HG03558 (cell line): ENCODE measurements around the gene RENBP.

ENCODE experiments used
- ATAC-seq: cut with Tn5 transposase; IDR thresholded peaks from one replicate; pipeline ENCODE4 v1.9.1; 2021; ENCODE audit warnings: moderate number of reproducible peaks; ENCODE audit not compliant: unreplicated experiment; ENCODE audit errors: extremely low read depth

The RENBP gene

DNA sequence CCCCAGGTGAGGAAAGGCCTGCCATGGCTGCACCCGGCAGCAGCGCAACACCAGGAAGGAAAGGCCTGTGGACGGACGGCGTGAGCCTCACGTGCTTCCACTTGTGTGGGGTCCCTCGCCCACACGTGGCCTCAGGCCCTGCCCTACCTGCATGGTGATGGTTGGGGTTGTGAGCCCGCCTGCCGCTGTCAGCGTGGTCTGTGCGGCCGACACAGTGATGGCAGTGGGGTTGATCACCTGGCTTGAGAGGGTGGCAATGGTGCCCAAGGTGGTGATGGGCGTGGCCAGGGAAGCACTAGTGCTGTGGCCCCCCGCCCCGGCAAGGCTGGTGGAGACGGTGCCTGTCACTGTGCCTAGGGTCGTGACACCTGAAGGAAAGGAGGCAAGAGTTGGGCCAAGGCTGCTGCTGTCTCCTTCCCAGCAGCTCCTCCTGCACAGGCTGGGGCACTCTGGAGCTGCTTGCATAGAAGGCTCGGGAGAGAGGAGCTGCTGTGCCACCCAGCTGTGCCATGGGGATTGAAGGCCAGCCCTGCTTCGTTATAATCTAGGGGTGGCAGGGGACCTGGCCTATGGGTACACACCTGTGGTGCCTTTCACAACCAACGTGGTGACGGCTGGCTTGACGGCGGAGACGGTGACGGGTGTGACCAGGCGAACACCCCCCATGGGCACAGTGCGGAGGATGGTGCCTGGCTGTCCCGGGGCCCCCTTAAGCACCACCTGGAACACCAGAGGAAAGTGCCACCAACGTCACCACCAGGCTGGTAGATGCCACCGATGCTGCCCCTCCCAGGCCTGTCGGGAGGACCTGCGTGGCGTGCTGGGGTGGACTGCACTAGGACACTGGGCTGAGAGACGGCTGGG, 11.8 kb upstream of the RENBP start:
- no peak for ATAC-seq

DNA sequence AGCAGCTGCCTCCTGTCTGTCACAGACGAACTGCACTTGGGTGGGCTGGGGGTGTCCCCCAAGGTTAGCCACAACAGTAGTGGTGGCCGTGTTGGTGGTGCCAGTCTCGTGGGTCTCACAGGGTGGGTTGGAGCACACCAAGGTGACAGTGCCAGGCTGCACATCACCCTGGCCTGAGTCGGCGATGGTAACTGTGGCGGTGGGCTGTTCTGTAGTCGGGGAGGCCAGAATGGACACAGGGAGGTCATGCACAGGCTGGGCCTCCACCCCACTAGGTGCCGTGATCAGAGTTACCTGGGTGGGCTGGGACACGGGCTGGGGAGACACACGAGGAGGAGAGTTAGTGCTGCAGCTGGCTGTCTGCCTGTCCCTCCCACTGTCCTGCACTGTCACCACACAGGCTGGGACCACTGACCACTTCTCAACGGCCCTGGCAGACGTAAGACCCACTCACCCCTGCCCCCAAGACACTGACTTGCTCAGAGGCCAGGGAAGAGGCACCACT, 10.8 kb upstream of the RENBP start:
- no peak for ATAC-seq

DNA sequence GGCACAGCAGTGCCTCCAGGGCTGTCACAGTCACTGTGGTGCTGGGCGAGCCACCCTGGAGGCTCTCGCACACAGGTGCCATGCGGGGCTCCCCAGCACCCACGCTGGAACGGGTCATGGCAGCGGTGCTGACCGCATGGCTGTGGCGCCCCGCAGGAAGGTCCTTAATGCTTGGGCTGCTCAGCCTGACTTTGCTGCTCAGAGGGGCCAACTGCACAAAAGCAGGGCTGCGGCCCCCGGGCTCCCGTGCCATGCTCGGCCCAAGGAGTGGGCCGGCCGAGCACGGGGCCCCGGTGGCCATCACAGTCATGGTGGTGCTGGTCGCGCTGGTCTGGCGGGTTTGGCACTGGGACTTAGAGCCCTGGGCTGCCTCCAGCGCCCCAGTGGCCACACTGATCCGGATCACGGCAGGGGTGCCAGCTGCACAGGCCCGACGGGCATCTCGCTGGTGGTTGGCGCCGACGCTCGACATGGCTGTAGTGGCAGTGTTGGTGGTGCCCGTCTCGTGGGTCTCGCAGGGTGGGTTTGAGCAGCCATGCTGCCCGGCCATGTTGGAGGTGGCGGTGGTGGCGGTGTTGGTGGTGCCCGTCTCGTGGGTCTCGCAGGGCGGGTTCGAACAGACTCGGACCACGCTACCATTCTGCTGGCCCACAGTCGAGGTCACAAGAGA, 10.2 kb upstream of the RENBP start:
- no peak for ATAC-seq

DNA sequence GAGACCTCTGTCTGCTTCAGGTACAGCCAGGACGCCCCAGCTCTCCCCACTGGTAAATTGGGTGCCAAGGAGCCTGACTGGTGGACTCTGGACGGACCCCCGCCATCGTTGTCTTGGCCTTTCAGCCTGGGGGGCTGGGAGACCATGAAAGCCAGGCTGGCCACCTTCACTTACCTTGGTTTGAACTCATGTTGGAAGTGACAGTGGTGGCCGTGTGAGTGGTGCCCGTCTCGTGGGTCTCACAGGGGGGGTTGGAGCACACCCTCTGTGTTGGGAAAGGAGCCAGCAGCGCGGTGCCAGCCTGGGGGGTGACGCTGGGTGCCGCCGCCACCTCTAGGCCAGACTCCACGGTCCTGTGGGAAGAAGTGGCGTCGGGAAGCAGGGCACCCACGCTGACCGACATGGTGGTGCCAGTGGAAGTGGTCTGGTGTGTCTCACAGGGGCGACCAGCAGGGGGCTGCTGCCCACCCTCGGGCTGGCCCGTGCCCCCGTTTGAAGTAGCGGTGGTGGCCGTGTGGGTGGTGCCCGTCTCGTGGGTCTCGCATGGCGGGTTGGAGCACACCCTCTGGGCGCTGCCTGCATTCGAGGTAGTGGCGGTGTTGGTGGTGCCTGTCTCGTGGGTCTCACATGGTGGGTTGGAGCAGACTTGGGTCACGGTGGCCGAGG, 9.6 kb upstream of the RENBP start:
- no peak for ATAC-seq

DNA sequence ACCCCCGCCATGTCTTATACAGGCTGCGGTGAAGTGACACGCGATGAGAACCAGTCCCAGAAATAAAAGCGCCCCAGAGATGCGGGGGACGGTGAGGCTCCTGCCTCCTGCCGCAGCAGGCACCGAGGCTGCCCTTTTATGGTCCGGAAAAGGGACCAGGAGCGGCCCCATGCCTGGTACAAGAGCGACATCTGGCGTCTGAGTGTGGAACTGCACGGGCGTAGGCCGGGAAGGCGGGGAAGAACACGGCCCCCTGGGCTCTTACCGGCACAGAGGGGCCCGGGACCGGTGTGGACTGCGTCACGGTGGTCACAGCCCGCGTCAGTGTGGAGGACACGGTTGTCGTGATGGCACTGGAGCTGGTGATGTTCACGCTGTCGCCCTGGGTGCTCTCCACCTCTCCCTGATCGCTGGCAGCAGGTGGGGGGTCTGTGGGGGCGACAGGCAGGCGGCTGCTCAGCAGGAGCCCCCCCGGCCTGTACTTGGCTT, 8.9 kb upstream of the RENBP start:
- ATAC-seq = no peak

DNA sequence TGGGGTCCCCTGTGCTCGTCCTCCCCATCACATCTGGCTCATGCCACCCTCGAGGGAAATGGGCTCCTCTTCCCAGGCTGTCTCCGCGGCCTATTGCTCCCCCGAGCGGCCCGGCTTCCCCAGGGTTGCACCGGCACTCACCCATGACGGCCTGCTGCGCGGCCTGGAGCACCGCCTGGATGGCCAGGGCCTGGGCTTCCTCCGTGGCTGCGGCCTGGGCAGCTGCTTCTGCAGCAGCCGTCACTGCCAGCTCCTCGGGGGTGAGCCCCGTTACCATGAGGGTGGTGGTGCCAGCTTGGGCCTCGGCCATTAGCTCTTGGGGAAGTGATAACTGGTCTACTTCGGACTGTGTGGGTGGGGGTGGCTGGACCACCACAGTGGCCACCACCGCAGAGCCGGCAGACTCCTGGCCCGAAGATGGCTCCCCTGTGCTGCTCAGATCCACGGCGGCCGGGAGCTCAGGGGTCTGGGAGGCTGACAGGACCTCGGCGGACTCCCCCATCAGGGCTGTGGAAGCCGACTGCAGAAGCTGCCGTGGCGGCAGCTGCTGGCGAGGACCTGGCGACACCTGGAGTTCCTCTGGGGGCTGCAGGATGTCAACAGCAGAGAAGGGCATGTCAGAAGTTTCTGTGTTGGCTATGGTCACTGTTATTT, 8.1 kb upstream of the RENBP start:
- ATAC-seq = no peak

DNA sequence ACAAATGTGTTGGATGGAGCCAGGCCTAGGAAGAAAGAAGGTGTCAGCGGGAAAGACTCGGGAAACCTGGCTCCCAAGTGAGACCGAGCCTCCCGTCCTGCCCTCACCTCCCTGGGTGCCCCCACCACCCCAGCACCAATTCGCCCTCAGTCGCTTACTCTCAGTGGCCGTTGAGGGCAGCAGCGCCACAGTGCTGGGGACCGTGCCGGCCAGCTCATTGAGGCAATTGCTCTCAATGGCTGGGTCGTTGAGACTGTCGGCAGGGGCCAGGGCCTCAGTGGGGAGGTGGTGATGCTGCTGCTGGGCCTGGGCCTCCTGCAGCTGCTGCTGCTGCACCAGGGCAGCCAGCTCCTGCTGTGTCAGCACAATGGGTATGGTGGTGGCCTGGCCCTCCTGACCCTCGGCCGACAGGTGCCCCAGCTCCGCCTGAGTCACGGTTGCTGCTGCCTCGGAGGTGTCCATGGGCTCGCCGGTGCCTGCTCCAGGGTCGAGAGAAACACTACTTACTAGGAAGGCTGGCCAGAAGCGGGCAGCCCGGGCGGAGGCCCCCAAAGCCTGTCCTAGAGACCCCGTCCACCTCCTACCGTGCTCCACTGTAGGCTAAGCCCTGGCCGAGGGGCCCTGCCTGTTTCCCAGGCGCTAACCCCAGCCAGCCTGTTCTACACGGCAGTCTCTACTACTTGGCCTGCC, 7.4 kb upstream of the RENBP start:
- no peak for ATAC-seq

DNA sequence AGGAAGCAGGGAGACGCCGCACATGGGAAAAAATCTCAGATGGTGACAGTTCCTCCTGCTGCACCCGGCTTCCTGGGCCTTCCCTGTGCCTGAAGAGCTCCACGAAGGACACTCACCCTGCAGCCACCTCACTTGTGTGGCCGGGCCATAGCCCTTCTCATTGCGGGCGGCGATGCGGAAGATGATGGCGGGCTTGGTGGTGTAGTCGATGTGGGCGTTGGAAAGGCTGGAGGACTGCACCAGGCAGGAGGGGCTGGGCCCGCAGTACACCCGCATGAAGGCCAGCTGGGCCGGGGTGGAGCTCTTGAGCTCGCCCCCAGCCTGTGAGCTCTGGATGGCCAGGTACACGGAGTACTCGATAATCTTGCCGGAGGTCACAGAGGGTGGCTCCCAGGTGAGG, 5.7 kb upstream of the RENBP start:
- no peak for ATAC-seq

DNA sequence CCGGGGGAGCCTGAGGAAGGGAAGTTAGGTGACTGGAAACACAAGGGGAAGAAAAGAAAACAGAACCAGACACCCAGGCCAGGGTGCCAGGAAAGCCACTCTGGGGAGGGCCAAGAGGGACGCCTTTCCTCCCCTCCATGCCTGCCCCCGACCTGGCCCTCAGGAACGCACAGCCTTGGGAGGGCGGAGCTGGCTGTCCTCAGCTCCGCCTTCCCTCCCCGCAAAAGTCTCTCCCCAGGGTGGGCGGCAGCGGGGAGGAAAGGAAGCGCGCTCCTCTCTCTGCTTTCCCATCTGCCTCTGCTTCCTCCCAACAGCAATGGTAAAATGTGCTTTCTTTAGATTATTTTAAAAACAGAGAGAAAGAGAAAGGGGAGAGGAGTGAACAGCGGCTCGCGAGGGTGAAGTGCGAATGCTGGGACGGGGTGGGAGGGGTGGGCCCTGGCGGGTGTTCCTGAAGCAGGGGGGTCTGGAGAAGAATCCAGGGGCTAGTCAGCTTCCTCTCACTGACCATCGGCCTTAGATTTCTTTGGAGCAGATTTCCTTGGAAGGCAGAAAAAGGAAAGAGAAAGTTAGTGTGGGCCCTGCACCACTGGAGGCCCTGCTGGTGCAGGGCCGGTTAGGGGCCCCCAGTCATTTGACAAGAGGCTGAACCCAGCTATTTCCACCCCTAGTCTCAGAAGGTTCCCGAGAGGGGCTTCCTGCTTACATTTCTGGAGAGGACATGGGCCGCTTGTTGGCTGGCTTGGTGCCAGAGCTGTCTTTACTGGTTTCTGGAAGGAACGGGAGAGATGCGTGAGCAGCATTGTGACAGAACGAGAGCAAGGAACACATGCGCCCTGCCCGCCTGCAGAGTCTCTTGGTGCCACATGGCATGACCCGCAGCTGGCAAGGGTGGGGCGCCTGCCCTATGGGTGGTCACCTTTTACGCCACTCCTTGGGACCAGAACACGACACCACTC, 4.7 kb upstream of the RENBP start:
- ATAC-seq = no peak

DNA sequence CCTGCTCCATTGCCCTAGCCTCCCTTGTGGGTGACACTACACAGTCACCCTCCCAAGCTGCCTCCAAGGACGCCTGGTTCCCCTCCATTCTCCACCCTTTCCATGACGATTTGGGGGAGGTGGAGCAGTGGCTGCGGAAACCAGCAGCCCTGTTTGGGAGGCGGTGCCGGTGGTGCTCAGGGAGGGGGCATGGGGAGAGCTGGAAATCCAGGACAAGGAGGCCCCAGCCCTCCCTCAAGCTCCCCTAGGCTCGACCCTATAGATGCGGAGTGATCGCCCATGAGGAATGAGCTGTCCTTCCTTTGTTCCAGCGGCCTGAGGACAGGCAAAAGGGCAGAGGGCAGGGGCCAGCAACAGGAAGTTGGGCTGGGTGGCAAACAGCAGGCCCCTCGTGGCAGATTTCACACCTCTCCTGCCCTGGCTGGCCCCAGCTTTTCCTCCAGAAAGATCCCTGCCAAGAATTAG, 3.6 kb upstream of the RENBP start:
- ATAC-seq = no peak

DNA sequence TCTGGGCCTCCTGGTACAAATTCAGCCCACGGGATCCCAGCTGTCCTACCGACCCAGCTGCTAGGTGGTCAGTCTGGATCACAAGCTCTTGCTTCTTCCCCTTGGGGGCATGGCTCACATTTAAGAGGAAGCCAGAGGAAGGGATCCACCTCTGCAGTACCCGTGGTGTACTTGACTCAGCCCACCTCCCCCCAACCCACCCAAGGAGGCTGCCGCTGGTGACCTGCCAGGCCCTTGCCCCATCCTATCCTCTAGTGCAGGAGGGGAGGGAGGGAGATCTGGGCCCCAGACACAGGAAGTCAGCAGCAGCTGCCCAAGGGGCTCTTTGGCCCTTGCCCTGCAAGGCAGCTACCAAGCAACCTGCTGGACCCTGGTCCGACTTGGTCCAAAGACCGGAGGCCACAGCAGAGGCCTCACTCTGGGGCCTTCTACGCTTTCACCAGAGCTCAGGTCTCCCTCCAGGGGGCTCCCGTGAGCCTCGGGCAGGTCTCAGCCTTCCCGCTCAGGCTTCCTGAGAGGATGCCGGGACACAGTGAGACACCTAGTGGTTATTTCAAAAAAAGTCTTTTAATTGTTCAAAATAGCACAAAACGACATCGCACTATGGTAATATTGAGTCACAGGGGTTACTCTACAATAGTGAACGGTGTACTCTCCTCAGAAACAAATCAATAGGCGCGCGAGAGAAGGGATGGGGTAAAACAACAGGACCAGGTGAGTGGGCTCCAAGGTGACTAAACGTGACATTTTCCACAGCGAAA, 2.7 kb upstream of the RENBP start:
- ATAC-seq = peak; percentile 50

DNA sequence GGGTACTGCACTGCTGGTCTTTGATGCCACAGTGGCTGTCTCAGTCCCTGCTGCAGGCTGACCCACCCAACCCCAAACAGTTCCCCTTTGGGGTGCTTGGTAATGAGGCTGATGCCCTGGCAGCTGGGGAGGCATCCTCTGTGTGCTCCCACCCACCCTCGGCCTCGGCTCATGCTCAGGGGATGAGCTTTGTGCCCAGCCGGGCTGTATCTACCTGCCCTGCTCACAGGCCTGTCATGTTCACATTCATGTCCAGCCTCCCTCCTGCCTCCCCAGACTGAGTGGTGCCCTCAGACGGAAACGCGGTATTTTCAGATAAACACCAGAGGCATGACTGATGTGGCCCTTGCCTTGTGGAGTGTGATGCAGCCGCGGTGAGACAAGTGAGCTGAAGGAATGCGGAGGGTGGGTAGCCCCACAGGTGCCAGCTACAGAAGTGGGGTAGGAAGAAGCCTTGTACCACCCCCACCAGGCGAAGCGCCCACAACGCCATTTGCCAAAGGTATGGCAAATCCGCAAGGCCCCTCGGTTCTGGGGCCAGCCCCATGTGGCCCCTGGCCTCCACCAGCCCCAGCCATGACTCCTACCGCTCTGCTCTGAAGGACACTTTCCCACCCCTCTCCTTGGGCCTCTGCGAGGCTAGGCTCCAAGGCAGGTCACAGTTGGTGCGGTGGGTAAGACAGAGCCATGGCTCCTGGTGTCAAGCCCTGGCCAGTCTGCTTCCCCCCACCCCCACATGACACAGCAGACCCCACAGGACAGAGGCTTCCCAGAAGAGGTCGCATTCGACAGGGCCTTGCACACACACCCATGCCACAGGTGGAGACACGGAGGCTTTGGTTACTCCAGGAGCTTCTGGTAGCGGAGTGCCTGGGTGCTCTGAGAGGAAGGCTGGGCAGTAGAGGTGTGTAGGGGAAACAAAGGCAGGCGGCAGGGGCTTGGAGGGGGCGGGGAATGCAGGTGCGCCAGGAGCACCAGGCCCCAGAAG, 1.8 kb upstream of the RENBP start:
- ATAC-seq = no peak

DNA sequence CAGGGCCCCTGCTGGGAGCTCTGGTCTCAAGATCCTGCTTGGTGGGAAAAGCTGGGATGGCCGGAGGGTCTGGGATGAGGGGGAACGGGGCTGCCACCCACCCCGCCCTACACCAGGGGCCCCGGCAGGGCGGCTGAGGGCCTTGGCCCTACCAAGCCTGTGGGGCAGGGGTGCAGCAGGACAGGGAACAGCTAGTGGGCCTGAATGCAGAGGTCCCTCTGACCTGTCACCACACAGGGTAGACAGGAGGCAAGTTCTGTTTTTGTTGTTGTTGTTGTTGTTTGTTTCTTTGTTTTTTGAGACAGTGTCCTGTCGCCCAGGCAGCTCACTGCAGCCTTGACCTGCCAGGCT, 332 bp upstream of the RENBP start:
- no peak for ATAC-seq

DNA sequence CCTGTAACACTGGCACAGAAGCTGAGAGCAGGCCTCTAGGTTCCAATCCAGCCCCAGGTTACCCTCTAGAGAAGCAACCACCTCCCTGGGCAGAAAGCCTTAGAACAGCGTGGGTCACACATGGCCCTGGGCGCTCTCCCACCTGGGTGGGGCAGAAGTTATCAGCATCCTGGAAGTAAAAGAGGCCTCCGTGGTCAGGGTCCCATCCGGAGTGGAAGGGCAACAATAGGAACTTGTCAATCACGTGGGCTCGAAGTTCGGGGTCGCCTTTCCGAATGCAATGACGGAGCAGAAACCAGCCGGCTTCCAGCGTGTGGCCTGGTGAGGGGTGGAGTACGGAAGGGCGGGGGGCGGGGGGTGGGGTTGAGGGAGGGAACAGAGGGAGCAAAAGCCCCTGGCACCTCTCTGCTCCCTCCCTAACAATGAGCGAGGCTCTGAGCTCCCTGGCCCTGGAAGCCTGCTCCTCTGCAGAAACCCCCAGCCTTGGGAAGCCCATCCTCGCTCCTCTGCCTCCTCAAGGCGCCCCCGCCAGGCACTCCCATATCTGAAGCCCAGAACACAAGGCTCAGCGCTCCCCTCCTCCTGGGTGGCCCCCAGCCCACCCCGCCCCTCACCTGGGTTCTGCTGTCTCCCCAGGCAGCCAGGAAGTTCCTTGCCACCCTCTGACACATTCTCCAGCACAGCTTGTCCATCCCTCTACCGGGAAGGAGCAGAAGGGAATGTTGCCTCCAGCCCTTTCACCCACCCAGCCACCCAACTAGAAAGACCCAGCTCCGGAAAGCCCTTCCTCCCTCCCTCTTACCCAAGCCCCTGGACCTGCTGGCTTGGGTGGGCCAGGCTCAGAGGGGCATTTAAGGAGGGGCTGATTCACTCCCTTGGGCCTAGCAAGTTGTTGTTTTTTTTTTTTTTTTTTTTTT, 2.8 kb downstream of the RENBP start:
- ATAC-seq = no peak

DNA sequence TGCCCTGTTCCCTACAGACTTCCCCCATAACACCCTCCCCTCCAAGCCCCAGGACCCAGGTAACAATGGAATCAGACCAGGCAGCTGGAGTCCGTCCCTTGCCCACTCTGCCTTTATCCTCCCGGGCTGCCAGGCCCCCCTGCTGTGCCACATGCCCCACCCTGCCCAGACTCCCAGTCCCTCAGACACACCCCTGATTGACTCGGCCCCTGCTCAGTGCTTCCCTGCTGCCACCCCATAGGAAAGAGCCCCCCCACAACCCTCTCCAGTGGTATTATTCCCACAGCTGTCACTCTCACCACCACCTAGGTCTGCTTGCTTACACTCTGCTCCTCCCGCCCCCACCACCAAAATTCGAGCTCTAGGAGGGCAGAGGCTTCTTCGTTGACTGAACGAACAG, 4.9 kb downstream of the RENBP start:
- no peak for ATAC-seq

DNA sequence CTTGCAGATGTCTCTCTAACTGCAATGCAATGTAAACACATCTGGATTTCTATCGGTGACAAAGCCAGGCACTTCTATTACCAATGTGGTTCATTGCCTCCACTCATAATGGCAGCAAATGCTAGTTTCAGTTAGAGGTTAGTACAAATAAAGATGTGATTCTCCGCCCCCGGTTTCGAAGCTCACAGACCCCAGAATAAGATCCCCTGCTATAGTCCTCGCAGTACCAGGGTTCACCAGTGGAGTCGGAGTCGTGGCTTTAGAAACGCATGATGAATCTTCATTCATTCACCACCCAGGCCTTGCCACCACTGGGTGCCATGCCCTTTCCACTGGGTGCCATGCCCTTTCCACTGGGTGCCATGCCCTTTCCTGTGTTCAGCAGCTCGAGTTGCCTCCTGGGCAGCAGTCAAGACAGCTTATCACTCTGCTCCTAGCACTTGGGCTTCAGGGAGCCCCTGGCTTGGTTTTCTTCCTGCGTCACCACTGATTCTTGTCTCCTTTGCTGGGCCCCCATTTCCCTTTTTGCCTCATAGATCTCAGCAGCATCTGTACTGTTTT, 6.1 kb downstream of the RENBP start:
- ATAC-seq = no peak
